HG03469 (cell line): Measurements from ENCODE around the gene VPS25.
"Not testable (repeated sequence)": the region's sequence is repeated elsewhere in the genome, so short reads cannot be mapped to it uniquely, and the experiment has no call there.

Experiments used
- ATAC-seq: cut with Tn5 transposase; IDR thresholded peaks from one replicate; pipeline ENCODE4 v1.9.1; 2021; ENCODE audit warnings: mild to moderate bottlenecking, moderate library complexity, moderate number of reproducible peaks; ENCODE audit not compliant: unreplicated experiment

Gene VPS25

GRCh38 chr17:42773290-42774035 lies at the start of gene VPS25:
Gene VPS25, plus strand, starts transcription at chr17:42773449. Its CDS starts 27 bp downstream, at chr17:42773476.
- ATAC-seq: no peak

DNA sequence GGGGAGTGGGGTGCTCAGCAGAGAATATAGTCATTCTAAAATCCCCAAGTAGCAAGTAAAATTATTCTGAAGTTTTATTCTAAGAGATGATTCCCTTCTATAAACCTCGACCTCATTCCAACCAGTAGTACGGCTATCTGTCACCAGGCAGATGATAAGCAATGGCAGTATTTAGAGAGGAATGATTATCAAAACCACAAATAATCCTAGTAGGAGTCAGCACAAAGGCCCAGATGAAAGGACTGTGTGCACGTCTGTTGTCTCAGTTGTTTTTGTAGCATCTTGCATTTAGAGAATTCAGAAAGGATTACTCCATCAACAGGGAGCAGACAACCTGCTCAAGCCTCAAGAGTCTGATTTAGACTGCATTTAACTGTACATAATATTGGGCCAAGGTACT lies 49.6 kb upstream of the VPS25 start:
- ATAC-seq: no peak

- no peak for ATAC-seq
These were observed 48.1 kb upstream of the VPS25 start for GRCh38 chr17:42725143-42725542.

- ATAC-seq: no peak
These were observed 32.5 kb upstream of the VPS25 start for GRCh38 chr17:42740699-42741098.

DNA sequence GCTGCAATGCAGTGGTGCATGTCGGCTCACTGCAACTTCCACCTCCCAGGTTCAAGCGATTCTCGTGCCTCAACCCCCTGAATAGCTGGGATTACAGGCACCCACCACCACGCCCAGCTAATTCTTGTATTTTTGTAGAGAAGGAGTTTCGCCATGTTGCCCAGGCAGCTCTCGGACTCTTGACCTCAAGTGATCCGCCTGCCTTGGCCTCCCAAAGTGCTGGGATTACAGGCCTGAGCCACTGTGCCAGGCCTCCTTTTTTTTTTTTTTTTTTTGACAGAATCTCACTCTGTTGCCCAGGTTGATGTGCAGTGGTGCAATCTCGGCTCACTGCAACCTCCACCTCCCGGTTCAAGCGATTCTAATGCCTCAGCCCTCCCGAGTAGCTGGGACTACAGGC lies 30.3 kb upstream of the VPS25 start:
- ATAC-seq: not testable (repeated sequence)

DNA sequence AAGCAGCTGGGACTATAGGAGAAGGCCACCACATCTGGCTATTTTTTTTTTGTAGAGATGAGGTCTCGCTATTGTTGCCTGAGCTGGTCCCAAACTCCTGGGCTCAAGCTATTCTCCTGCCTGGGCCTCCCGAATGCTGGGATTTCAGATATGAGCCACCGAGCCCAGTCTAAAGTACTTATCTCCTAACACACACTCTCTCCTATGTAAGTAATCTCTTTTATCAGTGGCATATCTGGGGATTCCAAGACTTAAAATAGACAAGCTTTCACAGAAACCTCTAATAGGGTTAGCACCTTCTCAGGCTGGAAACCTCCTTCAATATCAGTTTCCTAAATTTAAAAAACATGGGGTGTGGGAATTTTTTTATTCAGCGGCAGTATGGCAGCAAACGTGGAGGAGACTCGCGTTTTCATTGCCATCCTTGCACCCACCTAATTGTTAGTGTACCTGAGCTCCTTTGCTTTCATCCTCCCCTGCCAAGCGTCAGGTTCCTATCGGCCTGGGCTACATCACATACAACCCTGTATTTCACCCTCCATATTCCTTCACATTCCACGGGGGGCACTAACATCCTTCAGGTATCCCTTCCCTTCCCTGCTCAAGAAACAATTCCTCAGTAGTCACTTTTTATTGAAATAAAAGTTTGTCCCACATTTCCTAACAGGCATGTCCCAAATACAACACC lies 29.5 kb upstream of the VPS25 start:
- no peak for ATAC-seq

- ATAC-seq: peak; percentile 18
These were observed 28.9 kb upstream of the VPS25 start for GRCh38 chr17:42744283-42744805.

DNA sequence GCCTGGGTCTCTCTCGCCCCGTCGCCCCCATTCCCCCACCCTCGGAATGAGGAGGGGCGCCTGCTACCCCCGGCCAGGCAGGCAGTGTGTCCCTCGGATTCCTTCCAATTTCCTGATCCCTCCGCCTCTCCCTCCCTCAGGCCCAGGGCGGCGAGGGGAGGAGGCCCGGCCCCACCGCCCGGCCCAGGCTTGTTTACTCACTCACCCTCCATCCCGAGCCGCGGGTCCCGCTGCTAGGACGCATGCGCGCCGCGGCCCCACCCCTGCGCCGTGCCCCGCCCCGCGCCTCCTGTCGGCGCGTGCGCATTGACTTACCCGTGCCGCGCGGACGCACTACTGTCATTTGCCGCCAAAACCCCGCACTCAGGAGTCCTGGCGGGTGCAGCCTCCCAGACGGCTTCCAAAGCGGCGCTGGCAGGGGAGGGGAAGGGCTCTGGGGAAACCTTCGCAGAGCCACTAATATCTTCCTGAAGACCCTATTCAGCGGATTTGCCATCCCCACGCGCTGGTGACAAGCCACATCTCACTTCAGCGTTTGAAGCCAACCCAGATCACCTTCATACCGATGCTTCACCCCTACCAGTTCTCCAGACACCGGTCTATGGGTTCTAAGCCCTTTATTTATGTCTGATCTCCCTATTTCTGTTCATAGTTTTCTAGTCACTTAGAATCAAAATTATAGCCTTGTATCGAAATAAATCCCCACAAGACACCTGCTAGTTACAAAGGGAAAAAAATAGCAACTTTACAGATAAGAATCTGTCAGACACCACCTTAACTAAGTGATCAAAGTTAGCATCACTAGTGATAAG lies 28.2 kb upstream of the VPS25 start, which contains the start of gene EZH1:
EZH1 (minus strand) TSS at position 235 of the 812 bp plus-strand sequence. CDS start 16,099 bp downstream, outside the sequence.
- ATAC-seq: peak; percentile 64

GRCh38 chr17:42748202-42748907 lies 24.9 kb upstream of the VPS25 start:
- no peak for ATAC-seq

GRCh38 chr17:42748908-42749798 lies 24.1 kb upstream of the VPS25 start:
- no peak for ATAC-seq

DNA sequence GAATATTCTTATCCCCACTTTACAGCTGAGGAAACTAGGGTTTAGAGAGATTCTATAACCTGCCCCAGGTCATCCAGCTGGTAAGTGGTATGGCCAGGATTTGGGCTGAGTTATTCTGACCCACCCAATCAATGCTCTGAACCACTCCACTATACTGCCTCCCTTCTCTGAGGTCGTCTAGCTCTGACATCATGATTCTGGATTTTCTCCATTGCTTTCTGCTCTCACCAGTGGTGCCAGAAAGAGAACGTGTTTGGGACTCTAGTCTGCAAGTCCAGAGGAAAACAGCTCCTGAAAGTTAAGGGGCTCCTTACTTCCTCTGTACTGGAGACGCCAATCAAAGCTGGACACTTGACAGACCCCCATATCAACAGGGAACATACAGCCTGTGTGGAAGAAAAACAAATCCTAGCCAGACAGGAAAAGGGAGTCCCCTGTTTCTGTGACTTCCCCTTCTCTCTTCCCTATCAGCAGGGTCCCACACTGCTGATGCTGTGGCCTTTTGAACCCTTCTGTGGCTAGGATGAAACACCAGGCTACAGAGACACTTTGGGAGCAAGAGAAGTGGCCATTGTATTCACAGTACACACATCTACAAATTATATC lies 22.4 kb upstream of the VPS25 start:
- ATAC-seq: no peak

DNA sequence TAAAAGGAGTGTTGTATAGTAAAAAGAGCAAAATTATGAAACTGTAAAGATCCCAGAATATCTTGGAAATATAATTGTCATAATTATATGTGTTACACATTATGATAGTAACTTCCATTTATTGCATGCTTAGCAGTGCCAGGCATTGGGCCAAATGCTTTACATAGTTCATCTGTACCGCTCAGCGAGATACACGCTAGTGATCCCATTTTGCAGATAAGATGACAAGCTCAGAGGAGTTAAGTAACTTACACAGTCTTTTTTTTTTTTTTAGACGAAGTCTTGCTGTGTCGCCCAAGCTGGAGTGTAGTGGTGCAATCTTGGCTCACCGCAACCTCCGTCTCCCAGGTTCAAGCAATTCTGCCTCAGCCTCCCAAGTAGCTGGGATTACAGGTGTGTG lies 21.6 kb upstream of the VPS25 start:
- no peak for ATAC-seq

DNA sequence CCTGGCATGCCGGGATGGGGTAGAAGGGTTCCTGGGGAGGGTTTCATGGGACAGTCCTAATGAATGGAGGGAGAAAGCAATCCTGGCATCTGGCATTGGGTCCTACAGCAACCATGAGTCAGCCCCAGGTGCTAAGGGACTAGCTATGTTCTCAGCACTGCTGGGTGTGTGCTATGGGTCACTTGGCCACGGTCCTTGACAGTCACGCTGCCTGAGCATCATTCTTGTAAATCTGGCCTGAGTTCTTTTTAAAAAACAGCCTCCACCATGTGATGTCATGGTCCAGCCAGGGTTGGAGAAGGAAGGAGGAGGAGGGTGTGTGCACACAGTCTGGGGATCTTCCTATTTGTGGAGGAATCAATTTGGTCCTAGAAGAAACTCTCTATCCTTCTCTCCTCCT lies 18.5 kb upstream of the VPS25 start:
- ATAC-seq: no peak

DNA sequence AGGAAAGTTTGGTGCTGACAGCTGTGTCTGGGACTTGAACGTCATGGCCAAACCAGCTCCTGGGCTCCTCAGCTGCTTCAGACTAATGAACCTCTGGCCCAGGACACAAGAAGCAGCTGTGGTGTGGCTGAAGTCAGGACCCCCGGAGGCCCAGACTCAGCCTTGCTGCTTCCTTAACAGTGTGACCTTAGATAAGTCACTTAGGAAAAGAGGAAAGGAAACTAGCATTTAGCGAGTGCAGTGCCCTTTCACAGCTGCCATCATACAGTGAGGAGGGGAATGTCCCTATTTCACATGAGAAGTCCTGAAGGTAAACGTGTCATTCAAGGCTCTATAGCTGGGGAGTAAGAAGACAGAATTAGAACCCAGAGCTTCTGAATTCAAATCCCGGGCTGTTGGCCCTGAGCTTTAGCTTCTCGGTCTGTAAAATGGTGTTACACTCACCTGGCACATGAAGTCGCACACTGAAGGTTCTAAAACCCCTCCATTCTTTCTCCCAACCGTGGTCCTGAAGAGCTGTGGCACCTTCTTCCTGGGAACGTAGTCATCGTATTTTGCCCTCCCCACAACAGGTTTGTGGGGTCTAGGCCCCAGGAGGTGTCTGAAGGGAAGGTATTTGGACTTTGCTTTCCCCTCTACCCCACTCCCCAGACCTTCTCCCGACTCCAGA lies 13.1 kb upstream of the VPS25 start:
- no peak for ATAC-seq

GRCh38 chr17:42760652-42761581 lies 12.3 kb upstream of the VPS25 start, which contains the start of gene RAMP2:
Gene RAMP2, plus strand, starts transcription at chr17:42761227. Its CDS starts 35 bp downstream, at chr17:42761262.
- no peak for ATAC-seq

- ATAC-seq: no peak
These were observed 11.6 kb upstream of the VPS25 start for GRCh38 chr17:42761638-42762037.

DNA sequence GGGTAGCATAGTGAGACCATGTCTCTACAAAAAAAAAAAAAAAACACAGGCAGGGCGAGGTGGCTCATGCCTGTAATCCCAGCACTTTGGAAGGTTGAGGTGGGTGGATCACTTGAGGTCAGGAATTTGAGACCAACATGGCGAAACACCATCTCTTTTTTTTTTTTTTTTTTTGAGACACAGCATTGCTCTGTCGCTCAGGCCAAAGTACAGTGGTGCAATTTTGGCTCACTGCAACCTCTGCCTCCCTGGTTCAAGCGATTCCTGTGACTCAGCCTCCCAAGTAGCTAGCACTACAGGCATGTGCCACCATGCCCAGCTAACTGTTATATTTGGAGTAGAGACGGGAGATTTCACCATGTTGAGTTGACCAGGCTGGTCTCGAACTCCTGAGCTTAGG lies 7.1 kb upstream of the VPS25 start:
- ATAC-seq: no peak
